Stimulated activated effector memory CD8-positive, alpha-beta T cell treated with anti-CD3 and anti-CD28 coated beads, Interleukin-12 subunit alpha, Interleukin-12 subunit beta, amount 100 ng/mL, for 72 hours (primary cell): Measurements from ENCODE around the gene TRAM1L1.

Experiments
- ATAC-seq: fragments of 150-1000 bp; cut with Tn5 transposase; 2 replicates; pipeline ENCODE4 v1.10.0; 2021
- DNase-seq, 2 donors: peaks; one replicate each; pipeline ENCODE4 v3.0.0; 2021 to 2022; ENCODE audit warnings: low spot score in 2 of 2
- H3K27ac Mint-ChIP-seq: one replicate; pipeline ENCODE4 v1.8.0; 2022; ENCODE audit warnings: mild to moderate bottlenecking, mixed read lengths
- H3K36me3 Mint-ChIP-seq: one replicate; pipeline ENCODE4 v1.8.0; 2022; ENCODE audit warnings: mild to moderate bottlenecking, mixed read lengths
- H3K4me1 Mint-ChIP-seq: one replicate; pipeline ENCODE4 v1.8.0; 2022; ENCODE audit warnings: mixed read lengths
- H3K4me3 Mint-ChIP-seq: one replicate; pipeline ENCODE4 v1.8.0; 2022; ENCODE audit warnings: mild to moderate bottlenecking, mixed read lengths
- H3K9me3 Mint-ChIP-seq: one replicate; pipeline ENCODE4 v1.8.0; 2022; ENCODE audit warnings: mixed read lengths

The TRAM1L1 gene

GRCh38 chr4:117084866-117085701 is at the start of gene TRAM1L1:
Gene TRAM1L1 (minus strand): TSS chr4:117085576. CDS start chr4:117085393, 183 bp downstream.
- ATAC-seq (no peak), DNase-seq (no peak)
- Mint-ChIP-seq H3K27ac (no peak within 1 kb of the TSS), H3K36me3 (no peaks in the 10 kb centered on the region), H3K4me3 (no peak within 1 kb of the TSS), H3K4me1 (no peaks in the 10 kb centered on the region), H3K9me3 (no peaks in the 10 kb centered on the region)

GRCh38 chr4:117134386-117134785 is 49.0 kb upstream of the TRAM1L1 start:
- Mint-ChIP-seq H3K4me1 (no peaks in the 10 kb centered on the region), H3K27ac (no peak overlapping the region), H3K36me3 (no peaks in the 10 kb centered on the region), H3K9me3 (peaks cover 16% of the 10 kb centered on the region), H3K4me3 (no peak overlapping the region)
- DNase-seq (no peak), ATAC-seq (no peak)

- DNase-seq (no peak), ATAC-seq (no peak)
- no peak overlapping the region for H3K27ac Mint-ChIP-seq
- no peaks in the 10 kb centered on the region for H3K36me3 Mint-ChIP-seq
- H3K9me3 Mint-ChIP-seq, result peaks cover 6% of the 10 kb centered on the region
- no peaks in the 10 kb centered on the region for H3K4me1 Mint-ChIP-seq
- no peak overlapping the region for H3K4me3 Mint-ChIP-seq
These were observed 11.5 kb upstream of the TRAM1L1 start for GRCh38 chr4:117096886-117097285.

GRCh38 chr4:117096462-117096861 is 11.1 kb upstream of the TRAM1L1 start:
- no peak overlapping the region for H3K4me3 Mint-ChIP-seq
- peaks cover 6% of the 10 kb centered on the region for H3K9me3 Mint-ChIP-seq
- no peak overlapping the region for H3K27ac Mint-ChIP-seq
- ATAC-seq (no peak), DNase-seq (no peak)
- no peaks in the 10 kb centered on the region for H3K36me3 Mint-ChIP-seq
- no peaks in the 10 kb centered on the region for H3K4me1 Mint-ChIP-seq

- ATAC-seq (no peak), DNase-seq (no peak)
- no peaks in the 10 kb centered on the region for H3K36me3 Mint-ChIP-seq
- no peak overlapping the region for H3K27ac Mint-ChIP-seq
- no peaks in the 10 kb centered on the region for H3K4me1 Mint-ChIP-seq
- H3K4me3 Mint-ChIP-seq, result no peak overlapping the region
- H3K9me3 Mint-ChIP-seq, result peaks cover 3% of the 10 kb centered on the region
These were observed 8.2 kb upstream of the TRAM1L1 start for GRCh38 chr4:117093571-117093970.

GRCh38 chr4:117077760-117078159 is 7.6 kb downstream of the TRAM1L1 start:
- H3K36me3 Mint-ChIP-seq, result no peaks in the 10 kb centered on the region
- no peak for DNase-seq
- no peak overlapping the region for H3K4me3 Mint-ChIP-seq
- ATAC-seq, result no peak
- H3K4me1 Mint-ChIP-seq, result no peaks in the 10 kb centered on the region
- H3K27ac Mint-ChIP-seq, result no peak overlapping the region
- H3K9me3 Mint-ChIP-seq, result peaks cover 3% of the 10 kb centered on the region

- Mint-ChIP-seq H3K27ac (no peak overlapping the region), H3K4me1 (no peaks in the 10 kb centered on the region), H3K4me3 (no peak overlapping the region), H3K9me3 (peaks cover 5% of the 10 kb centered on the region), H3K36me3 (no peaks in the 10 kb centered on the region)
- DNase-seq (no peak), ATAC-seq (no peak)
These were observed 17.3 kb downstream of the TRAM1L1 start for GRCh38 chr4:117068120-117068519.

- H3K9me3 Mint-ChIP-seq, result peaks cover 5% of the 10 kb centered on the region
- H3K27ac Mint-ChIP-seq, result no peak overlapping the region
- ATAC-seq, result no peak
- H3K36me3 Mint-ChIP-seq, result no peaks in the 10 kb centered on the region
- no peaks in the 10 kb centered on the region for H3K4me1 Mint-ChIP-seq
- DNase-seq, result no peak
- no peak overlapping the region for H3K4me3 Mint-ChIP-seq
These were observed 21.2 kb downstream of the TRAM1L1 start for GRCh38 chr4:117063961-117064696.

GRCh38 chr4:117042962-117043361 is 42.4 kb downstream of the TRAM1L1 start:
- no peak overlapping the region for H3K4me3 Mint-ChIP-seq
- peaks cover 7% of the 10 kb centered on the region for H3K9me3 Mint-ChIP-seq
- no peaks in the 10 kb centered on the region for H3K36me3 Mint-ChIP-seq
- no peak overlapping the region for H3K27ac Mint-ChIP-seq
- ATAC-seq (no peak), DNase-seq (no peak)
- H3K4me1 Mint-ChIP-seq, result no peaks in the 10 kb centered on the region
